Coronary artery (tissue), 2 donors: ENCODE data around the gene RABGAP1.

ENCODE experiments used
- DNase-seq: peaks from one replicate; pipeline ENCODE4 v3.0.0-alpha.2; 2017; ENCODE audit warnings: low spot score
- H3K27ac ChIP-seq, 2 donors: fragments of 200-600 bp; sonication (generic); one replicate each; pipeline ENCODE4 v1.5.1; 2016 to 2019
- H3K4me3 ChIP-seq: fragments of 200-600 bp; sonication (generic); 2 replicates; pipeline ENCODE4 v1.5.1; 2016; ENCODE audit warnings: mild to moderate bottlenecking, moderate library complexity
- TF ChIP-seq, protein P1 (sequence below): fragments of 200-600 bp; sonication (generic); IDR thresholded peaks from one replicate; pipeline ENCODE4 v1.5.1; 2019; ENCODE audit warnings: antibody characterized with exemption

Gene RABGAP1

DNA sequence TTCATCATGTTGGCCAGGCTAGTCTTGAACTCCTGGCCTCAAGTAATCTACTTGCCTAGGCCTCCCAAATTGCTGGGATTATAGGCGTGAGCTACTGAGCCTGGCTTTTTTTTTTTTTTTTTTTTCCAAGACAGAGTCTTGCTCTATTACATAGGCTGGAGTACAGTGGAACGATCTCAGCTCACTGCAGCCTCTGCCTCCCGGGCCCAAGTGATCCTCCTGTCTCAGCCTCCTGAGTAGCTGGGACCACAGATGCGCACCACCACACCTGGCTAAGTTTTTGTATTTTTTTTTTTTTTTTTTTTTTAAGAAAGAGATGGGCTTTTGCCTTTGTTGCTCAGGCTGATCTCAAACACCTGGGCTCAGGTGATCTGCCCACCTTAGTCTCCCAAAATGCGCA is 66.4 kb downstream of the RABGAP1 start:
- H3K27ac ChIP-seq = no peak overlapping the region
- no peak for DNase-seq

DNA sequence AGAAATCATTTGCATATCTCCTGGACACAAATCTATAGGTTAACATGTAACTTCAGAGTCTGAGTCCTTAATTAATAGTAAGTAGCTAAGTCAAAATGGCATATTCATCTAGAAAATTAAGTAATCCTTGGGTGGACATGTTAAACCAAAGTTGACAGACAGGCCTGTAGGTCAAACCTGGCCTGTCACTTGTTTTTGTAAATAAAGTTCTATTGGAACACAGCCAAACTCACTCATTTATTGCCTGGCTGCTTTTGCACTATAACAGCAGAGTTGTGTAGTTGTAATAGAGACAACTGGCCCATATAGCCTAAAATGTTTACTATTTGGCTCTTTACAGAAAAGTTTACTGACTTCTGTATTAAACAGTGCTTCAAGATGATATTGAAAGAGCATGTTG is 68.1 kb downstream of the RABGAP1 start:
- no peak overlapping the region for H3K4me3 ChIP-seq
- TF ChIP-seq, protein P1, sequence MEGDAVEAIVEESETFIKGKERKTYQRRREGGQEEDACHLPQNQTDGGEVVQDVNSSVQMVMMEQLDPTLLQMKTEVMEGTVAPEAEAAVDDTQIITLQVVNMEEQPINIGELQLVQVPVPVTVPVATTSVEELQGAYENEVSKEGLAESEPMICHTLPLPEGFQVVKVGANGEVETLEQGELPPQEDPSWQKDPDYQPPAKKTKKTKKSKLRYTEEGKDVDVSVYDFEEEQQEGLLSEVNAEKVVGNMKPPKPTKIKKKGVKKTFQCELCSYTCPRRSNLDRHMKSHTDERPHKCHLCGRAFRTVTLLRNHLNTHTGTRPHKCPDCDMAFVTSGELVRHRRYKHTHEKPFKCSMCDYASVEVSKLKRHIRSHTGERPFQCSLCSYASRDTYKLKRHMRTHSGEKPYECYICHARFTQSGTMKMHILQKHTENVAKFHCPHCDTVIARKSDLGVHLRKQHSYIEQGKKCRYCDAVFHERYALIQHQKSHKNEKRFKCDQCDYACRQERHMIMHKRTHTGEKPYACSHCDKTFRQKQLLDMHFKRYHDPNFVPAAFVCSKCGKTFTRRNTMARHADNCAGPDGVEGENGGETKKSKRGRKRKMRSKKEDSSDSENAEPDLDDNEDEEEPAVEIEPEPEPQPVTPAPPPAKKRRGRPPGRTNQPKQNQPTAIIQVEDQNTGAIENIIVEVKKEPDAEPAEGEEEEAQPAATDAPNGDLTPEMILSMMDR = no peak
- no peak for DNase-seq
- no peak overlapping the region for H3K27ac ChIP-seq

More for the DNA sequence above, 66.4 kb downstream of the RABGAP1 start:
- TF ChIP-seq, protein P1 = no peak
- no peak overlapping the region for H3K4me3 ChIP-seq

DNA sequence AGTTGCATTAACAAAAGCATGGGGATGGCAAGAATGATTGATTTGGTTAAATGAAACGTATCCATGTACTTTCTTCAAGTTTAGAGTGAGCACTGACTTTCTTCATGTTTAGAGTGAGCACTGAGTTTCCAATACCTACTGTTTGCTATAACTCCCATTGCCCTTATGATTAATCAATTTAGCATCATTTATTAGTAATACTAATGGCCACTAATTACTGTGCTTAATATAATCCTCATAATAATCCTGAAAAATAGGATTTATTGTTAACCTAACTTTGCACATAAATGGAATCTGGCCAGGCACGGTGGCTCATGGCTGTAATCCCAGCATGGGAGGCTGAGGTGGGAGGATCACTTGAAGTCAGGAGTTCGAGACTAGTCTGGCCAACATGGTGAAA is 70.6 kb downstream of the RABGAP1 start:
- Histone ChIP-seq H3K27ac (no peak overlapping the region), H3K4me3 (no peak overlapping the region)
- TF ChIP-seq, protein P1 = no peak
- no peak for DNase-seq

DNA sequence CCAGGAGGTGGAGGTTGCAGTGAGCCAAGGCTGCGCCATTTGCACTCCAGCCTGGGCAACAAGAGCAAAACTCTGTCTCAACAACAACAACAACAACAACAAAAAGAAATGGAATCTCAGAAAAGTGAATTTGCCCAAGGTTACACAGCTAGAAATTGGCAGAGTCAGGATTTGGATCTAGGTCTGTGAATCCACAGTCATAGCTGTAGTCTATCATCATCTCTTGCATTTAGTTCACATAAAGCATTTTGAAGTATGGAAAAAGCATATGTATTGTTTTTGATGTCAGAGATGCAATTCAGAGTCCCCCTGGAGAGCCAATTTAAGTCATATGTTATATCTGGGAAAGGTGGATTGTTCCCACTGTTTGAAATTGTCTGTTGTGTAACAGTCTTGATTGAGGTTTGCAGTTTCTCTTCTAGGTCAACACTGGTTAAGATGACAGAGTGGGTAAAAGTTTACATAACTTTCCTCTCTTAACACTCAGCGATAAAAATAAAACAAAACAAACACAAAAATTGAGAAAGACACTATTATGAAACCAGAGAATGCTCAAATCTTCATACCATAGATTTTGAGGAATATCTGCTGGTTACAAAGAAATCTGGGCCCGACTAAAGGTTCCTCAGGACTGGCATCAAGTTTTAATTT is 71.2 kb downstream of the RABGAP1 start:
- H3K4me3 ChIP-seq = no peak overlapping the region
- H3K27ac ChIP-seq = no peak overlapping the region
- TF ChIP-seq, protein P1 = no peak
- no peak for DNase-seq

DNA sequence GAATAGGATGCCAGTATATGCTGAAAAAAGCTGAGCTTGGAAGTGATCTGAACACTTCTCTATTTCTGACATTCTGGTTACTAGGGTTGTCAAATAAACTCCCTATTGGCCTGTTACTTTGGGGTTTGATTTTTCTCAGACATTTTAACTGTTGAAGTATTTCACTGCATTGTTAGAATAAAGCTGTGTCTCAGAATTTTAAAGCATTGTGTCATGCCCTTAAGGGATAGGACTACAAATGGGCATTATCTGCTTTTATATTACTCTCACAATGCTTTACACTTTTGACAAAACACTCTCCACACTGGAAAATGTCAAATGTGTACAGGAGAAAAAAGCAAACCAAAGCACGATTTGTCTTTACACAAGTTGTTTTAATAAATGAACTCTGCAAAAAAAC is 75.8 kb downstream of the RABGAP1 start:
- Histone ChIP-seq H3K27ac (no peak overlapping the region), H3K4me3 (no peak overlapping the region)
- no peak for DNase-seq
- TF ChIP-seq, protein P1 = no peak

DNA sequence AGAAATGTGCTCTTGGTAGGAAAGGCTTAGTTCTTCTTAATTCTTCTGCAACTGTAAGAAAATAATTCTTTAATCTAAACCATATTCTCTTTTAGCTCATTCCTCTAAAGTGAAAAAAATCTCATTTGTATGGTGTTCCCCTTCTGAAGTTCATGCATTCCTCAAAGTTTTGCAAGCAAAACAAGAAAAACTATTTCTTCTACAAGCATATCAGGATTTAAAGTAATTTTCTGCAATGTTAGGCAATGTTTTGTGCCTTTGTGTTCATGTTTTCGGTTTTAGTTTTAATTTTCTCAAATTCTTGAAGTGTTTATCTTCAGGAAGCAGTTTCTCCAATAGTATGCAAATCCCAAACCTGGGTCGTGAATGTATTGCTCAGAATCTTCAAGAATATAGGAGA is 80.0 kb downstream of the RABGAP1 start:
- no peak for DNase-seq
- Histone ChIP-seq H3K4me3 (no peak overlapping the region), H3K27ac (no peak overlapping the region)
- TF ChIP-seq, protein P1 = no peak

DNA sequence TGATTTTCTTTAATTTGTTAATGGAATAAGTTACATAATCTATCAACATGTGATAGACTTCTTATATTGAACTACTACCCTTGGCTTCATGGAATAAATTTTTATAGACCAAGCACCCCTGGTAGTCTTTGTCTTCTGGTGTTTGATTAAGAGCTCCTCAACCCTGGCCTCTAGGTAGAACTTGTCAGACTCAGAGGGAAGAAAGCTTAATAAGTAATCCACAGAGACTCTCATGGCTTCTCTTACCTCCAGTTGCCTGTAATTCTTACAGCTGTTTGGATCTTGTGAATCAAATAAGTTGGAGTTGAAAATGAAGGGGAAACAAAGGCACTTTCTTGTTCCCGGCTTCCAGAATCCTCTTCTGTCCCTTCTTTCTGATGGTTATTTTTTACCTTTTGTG is 85.6 kb downstream of the RABGAP1 start:
- DNase-seq = no peak
- H3K27ac ChIP-seq = no peak overlapping the region

More for the DNA sequence above, 85.6 kb downstream of the RABGAP1 start:
- TF ChIP-seq, protein P1 = no peak
- H3K4me3 ChIP-seq = no peak overlapping the region
